HepG2 (cell line): ENCODE data around the gene FMC1. TPM values are rescaled to one million over a fixed set of nuclear protein-coding genes. Genes with fewer than 3 reads are reported as not detected.

Experiments
- ATF7-NPFF ChIP-seq: sonication (generic); formaldehyde crosslinking; IDR thresholded peaks from 2 replicates; pipeline ENCODE4 v1.8.1; 2023; ENCODE audit warnings: mild to moderate bottlenecking, low read depth, missing genetic modification reagents, moderate library complexity
- ATRX ChIP-seq: sonication (generic); formaldehyde crosslinking; IDR thresholded peaks from 2 replicates; pipeline ENCODE4 v1.4.0; 2020; ENCODE audit warnings: missing genetic modification reagents, borderline replicate concordance
- HOXA7 ChIP-seq: sonication (generic); formaldehyde crosslinking; IDR thresholded peaks from 2 replicates; pipeline ENCODE4 v1.8.1; 2022; ENCODE audit warnings: mild to moderate bottlenecking, missing genetic modification reagents, moderate library complexity
- KDM5A ChIP-seq: fragments of 200-600 bp; sonication (generic); IDR thresholded peaks from 2 replicates; pipeline ENCODE4 v1.7.0; 2018; ENCODE audit warnings: antibody characterized with exemption, mild to moderate bottlenecking, low read length, borderline replicate concordance
- NR2F1 ChIP-seq, 2 experiments: fragments of 450-650 bp in 1 of 2; formaldehyde crosslinking in 1 of 2; IDR thresholded peaks; 2 replicates each; pipeline versions ENCODE4 v1.5.0 to v1.6.1; 2016 to 2020; ENCODE audit warnings: mild to moderate bottlenecking in 1 of 2, missing compliant biosample characterization in 1 of 2, missing genetic modification reagents in 1 of 2, moderate library complexity in 1 of 2
- NR2F2 ChIP-seq: IDR thresholded peaks from 2 replicates; pipeline ENCODE4 v1.6.1; 2012; ENCODE audit warnings: low read depth, inconsistent platforms, borderline replicate concordance
- PTBP1 ChIP-seq: fragments of 200-400 bp; formaldehyde crosslinking; IDR thresholded peaks from 2 replicates; pipeline ENCODE4 v1.6.1; 2018; ENCODE audit warnings: low read length, low read depth; ENCODE audit not compliant: poor library complexity, severe bottlenecking
- SRSF9 ChIP-seq: fragments of 200-400 bp; formaldehyde crosslinking; IDR thresholded peaks from 2 replicates; pipeline ENCODE4 v1.6.1; 2018; ENCODE audit warnings: borderline replicate concordance, mild to moderate bottlenecking, low read depth, low read length; ENCODE audit not compliant: insufficient read depth, poor library complexity, severe bottlenecking
- ZFP1 ChIP-seq: IDR thresholded peaks from 2 replicates; pipeline ENCODE4 v1.6.1; 2016
- ZFP36 ChIP-seq: fragments of 150-350 bp; IDR thresholded peaks from 2 replicates; pipeline ENCODE4 v1.6.1; 2018; ENCODE audit warnings: borderline replicate concordance, low read length, low read depth; ENCODE audit not compliant: partially characterized antibody
- ZNF562 ChIP-seq: sonication (generic); formaldehyde crosslinking; IDR thresholded peaks from 2 replicates; pipeline ENCODE4 v1.8.0; 2022; ENCODE audit warnings: missing genetic modification reagents, borderline replicate concordance
- polyA plus RNA-seq, 8 experiments: library from polyadenylated mRNA; depleted of rRNA in 3 of 8; stranded (reverse) in 7 of 8; unstranded in 1 of 8; fragments of >200 nt; fragmentation: Illumina TruSeq in 4 of 8; extraction: Trizol in 4 of 8; gene quantifications; 2 replicates each; pipeline versions ENCODE4 v1.2.1 to v1.2.3, GENCODE V29; 2011 to 2016; ENCODE audit warnings: low read depth in 4 of 8, missing spikeins in 1 of 8, mixed read lengths in 1 of 8; ENCODE audit not compliant: insufficient read depth in 1 of 8
- total RNA-seq, 5 experiments: library from RNA; depleted of rRNA; stranded (reverse); fragments of >200 nt; fragmentation: Illumina TruSeq; extraction: Trizol; gene quantifications; 2 replicates each; pipeline ENCODE4 v1.2.3, GENCODE V29; 2016; ENCODE audit warnings: low read depth in 1 of 5
- TF ChIP-seq, protein P1 (sequence below): IDR thresholded peaks from 2 replicates; pipeline ENCODE4 v1.6.1; 2016; ENCODE audit warnings: low read depth, missing genetic modification reagents, missing compliant biosample characterization
- TF ChIP-seq, protein P2 (sequence below): sonication (generic); formaldehyde crosslinking; IDR thresholded peaks from 2 replicates; pipeline ENCODE4 v1.4.0; 2020; ENCODE audit warnings: low read depth, mild to moderate bottlenecking, missing genetic modification reagents
- TF ChIP-seq, protein P3 (sequence below): sonication (generic); formaldehyde crosslinking; IDR thresholded peaks from 2 replicates; pipeline ENCODE4 v1.8.0; 2022; ENCODE audit warnings: missing genetic modification reagents, mild to moderate bottlenecking, borderline replicate concordance
- TF ChIP-seq, protein P4 (sequence below): sonication (generic); formaldehyde crosslinking; IDR thresholded peaks from 2 replicates; pipeline ENCODE4 v1.4.0; 2020; ENCODE audit warnings: missing genetic modification reagents, borderline replicate concordance

FMC1 gene
- total and polyA plus RNA-seq, 2 of the 13 experiments (the other 11 are each of a cell fraction or from before 2014, with no cell fraction given) = 39.2 to 50.7 TPM

DNA sequence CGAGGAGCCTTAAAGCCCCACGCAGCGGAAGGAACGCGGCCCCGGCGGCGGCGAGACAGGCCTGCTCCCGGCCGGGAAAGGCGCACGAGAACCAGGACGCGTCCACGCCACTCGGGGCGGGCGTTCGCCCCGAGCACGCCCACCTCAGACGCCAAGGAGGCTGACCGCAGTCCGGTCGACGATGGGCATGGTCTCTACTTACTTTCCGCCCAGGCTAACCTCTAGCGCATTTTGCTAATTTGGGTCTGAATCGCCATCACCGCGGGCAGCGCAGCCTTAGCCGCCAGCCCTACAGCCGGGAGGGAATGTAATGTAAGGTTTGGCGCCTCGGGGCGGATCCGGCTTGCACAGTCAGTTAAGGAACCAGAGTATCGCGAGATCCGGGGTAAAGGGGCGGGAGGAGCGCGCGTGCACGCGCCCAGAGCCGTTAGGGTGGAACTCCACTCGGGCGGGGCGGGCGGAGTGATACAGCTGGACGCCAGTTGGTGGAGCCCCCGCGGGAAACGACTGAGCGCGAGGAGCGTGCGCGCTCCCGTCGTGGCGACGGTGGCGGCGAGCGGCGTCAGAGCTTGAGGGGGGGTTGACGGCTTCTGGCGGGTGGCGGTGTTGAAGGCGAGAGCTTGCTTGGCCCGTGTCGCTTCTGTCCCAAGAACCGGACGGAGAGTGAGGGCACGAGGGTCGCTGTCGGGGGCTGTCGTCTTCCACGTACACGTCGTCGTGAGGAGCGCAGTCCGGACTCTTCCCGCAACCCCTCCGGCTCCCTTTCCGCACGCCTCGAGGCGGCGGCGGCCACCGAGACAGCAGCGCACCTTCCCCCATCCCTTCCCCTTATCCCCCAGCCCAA lies 18.5 kb downstream of the FMC1 start, which contains the start of gene LUC7L2 (continued):
- 0 out of 2 replicates have a peak, but pooled peaks have one; percentile 51 for TF ChIP-seq HOXA7
- no peak for TF ChIP-seq PTBP1
- no peak for TF ChIP-seq SRSF9
- no peak for TF ChIP-seq ZFP36
- TF ChIP-seq KDM5A = peak; percentile 8; the same call in 1 of the 2 replicates
- TF ChIP-seq, protein P1, sequence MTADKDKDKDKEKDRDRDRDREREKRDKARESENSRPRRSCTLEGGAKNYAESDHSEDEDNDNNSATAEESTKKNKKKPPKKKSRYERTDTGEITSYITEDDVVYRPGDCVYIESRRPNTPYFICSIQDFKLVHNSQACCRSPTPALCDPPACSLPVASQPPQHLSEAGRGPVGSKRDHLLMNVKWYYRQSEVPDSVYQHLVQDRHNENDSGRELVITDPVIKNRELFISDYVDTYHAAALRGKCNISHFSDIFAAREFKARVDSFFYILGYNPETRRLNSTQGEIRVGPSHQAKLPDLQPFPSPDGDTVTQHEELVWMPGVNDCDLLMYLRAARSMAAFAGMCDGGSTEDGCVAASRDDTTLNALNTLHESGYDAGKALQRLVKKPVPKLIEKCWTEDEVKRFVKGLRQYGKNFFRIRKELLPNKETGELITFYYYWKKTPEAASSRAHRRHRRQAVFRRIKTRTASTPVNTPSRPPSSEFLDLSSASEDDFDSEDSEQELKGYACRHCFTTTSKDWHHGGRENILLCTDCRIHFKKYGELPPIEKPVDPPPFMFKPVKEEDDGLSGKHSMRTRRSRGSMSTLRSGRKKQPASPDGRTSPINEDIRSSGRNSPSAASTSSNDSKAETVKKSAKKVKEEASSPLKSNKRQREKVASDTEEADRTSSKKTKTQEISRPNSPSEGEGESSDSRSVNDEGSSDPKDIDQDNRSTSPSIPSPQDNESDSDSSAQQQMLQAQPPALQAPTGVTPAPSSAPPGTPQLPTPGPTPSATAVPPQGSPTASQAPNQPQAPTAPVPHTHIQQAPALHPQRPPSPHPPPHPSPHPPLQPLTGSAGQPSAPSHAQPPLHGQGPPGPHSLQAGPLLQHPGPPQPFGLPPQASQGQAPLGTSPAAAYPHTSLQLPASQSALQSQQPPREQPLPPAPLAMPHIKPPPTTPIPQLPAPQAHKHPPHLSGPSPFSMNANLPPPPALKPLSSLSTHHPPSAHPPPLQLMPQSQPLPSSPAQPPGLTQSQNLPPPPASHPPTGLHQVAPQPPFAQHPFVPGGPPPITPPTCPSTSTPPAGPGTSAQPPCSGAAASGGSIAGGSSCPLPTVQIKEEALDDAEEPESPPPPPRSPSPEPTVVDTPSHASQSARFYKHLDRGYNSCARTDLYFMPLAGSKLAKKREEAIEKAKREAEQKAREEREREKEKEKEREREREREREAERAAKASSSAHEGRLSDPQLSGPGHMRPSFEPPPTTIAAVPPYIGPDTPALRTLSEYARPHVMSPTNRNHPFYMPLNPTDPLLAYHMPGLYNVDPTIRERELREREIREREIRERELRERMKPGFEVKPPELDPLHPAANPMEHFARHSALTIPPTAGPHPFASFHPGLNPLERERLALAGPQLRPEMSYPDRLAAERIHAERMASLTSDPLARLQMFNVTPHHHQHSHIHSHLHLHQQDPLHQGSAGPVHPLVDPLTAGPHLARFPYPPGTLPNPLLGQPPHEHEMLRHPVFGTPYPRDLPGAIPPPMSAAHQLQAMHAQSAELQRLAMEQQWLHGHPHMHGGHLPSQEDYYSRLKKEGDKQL (CRISPR knock-in tag) = no peak
- TF ChIP-seq, protein P2, sequence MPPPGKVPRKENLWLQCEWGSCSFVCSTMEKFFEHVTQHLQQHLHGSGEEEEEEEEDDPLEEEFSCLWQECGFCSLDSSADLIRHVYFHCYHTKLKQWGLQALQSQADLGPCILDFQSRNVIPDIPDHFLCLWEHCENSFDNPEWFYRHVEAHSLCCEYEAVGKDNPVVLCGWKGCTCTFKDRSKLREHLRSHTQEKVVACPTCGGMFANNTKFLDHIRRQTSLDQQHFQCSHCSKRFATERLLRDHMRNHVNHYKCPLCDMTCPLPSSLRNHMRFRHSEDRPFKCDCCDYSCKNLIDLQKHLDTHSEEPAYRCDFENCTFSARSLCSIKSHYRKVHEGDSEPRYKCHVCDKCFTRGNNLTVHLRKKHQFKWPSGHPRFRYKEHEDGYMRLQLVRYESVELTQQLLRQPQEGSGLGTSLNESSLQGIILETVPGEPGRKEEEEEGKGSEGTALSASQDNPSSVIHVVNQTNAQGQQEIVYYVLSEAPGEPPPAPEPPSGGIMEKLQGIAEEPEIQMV (CRISPR knock-in tag) = peak; percentile 83; the same call in 1 of the 2 replicates
- no peak for TF ChIP-seq ATRX (CRISPR knock-in tag)
- TF ChIP-seq ZFP1 = peak; percentile 71; the same call in 1 of the 2 replicates
- TF ChIP-seq, protein P3, sequence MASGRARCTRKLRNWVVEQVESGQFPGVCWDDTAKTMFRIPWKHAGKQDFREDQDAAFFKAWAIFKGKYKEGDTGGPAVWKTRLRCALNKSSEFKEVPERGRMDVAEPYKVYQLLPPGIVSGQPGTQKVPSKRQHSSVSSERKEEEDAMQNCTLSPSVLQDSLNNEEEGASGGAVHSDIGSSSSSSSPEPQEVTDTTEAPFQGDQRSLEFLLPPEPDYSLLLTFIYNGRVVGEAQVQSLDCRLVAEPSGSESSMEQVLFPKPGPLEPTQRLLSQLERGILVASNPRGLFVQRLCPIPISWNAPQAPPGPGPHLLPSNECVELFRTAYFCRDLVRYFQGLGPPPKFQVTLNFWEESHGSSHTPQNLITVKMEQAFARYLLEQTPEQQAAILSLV = peak; percentile 88
- TF ChIP-seq, protein P4, sequence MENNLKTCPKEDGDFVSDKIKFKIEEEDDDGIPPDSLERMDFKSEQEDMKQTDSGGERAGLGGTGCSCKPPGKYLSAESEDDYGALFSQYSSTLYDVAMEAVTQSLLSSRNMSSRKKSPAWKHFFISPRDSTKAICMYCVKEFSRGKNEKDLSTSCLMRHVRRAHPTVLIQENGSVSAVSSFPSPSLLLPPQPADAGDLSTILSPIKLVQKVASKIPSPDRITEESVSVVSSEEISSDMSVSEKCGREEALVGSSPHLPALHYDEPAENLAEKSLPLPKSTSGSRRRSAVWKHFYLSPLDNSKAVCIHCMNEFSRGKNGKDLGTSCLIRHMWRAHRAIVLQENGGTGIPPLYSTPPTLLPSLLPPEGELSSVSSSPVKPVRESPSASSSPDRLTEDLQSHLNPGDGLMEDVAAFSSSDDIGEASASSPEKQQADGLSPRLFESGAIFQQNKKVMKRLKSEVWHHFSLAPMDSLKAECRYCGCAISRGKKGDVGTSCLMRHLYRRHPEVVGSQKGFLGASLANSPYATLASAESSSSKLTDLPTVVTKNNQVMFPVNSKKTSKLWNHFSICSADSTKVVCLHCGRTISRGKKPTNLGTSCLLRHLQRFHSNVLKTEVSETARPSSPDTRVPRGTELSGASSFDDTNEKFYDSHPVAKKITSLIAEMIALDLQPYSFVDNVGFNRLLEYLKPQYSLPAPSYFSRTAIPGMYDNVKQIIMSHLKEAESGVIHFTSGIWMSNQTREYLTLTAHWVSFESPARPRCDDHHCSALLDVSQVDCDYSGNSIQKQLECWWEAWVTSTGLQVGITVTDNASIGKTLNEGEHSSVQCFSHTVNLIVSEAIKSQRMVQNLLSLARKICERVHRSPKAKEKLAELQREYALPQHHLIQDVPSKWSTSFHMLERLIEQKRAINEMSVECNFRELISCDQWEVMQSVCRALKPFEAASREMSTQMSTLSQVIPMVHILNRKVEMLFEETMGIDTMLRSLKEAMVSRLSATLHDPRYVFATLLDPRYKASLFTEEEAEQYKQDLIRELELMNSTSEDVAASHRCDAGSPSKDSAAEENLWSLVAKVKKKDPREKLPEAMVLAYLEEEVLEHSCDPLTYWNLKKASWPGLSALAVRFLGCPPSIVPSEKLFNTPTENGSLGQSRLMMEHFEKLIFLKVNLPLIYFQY (CRISPR knock-in tag) = no peak
- no peak; the same call in 1 of the 2 replicates for TF ChIP-seq NR2F2
- TF ChIP-seq ATF7-NPFF (CRISPR knock-in tag) = peak; percentile 73
- TF ChIP-seq ZNF562 = no peak; the same call in 1 of the 2 replicates
- TF ChIP-seq NR2F1 (CRISPR knock-in tag; IDR thresholded peaks at IDR 0.05) = no peak
